ENCODE data around the gene AXL. TPM values are rescaled to one million over a fixed set of nuclear protein-coding genes. Genes with fewer than 3 reads are reported as not detected.

Gene AXL
- total RNA-seq, 2 donors from 2014 or later: 27.3 to 81.4 TPM

DNA sequence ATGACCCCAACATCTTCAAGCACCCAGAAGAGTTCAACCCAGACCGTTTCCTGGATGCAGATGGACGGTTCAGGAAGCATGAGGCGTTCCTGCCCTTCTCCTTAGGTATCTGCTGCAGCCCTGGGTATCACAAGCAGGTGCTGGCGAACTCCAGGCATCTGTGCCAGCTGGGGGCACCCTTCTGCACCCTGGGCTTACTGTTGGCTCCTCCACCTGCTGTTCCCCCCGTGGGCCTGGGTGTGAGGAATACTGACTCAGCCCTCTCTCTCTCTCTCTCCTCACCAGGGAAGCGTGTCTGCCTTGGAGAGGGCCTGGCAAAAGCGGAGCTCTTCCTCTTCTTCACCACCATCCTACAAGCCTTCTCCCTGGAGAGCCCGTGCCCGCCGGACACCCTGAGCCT, 13.0 kb upstream of the AXL start:
- H3K4me1 ChIP-seq: no peaks in the 10 kb centered on the region
- H3K27me3 ChIP-seq: no peaks in the 10 kb centered on the region
- no peak overlapping the region for H3K4me3 ChIP-seq
- no peaks in the 10 kb centered on the region for H3K9me3 ChIP-seq
- DNase-seq (ENCODE audit: low spot score): no peak
- no peaks in the 10 kb centered on the region for H3K36me3 ChIP-seq
- TF ChIP-seq, protein P1, sequence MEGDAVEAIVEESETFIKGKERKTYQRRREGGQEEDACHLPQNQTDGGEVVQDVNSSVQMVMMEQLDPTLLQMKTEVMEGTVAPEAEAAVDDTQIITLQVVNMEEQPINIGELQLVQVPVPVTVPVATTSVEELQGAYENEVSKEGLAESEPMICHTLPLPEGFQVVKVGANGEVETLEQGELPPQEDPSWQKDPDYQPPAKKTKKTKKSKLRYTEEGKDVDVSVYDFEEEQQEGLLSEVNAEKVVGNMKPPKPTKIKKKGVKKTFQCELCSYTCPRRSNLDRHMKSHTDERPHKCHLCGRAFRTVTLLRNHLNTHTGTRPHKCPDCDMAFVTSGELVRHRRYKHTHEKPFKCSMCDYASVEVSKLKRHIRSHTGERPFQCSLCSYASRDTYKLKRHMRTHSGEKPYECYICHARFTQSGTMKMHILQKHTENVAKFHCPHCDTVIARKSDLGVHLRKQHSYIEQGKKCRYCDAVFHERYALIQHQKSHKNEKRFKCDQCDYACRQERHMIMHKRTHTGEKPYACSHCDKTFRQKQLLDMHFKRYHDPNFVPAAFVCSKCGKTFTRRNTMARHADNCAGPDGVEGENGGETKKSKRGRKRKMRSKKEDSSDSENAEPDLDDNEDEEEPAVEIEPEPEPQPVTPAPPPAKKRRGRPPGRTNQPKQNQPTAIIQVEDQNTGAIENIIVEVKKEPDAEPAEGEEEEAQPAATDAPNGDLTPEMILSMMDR (IDR thresholded peaks at IDR 0.05): no peak
- H3K27ac ChIP-seq: peak overlapping the region; percentile 61 to 71

DNA sequence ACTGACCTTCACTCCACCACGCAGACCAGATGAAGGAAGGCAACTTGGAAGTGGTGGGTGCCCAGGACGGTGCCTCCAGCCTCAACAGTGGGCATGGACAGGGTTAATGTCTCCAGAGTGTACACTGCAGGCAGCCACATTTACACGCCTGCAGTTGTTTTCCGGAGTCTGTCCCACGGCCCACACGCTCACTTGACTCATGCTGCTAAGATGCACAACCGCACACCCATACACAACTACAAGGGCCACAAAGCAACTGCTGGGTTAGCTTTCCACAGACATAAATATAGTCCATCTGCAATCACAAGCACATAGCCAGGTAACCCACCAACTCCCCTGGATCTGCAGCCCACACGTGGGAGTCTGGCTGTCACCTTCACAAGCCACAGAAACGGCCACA, 12.6 kb upstream of the AXL start:
- TF ChIP-seq, protein P1 (IDR thresholded peaks at IDR 0.05): no peak

DNA sequence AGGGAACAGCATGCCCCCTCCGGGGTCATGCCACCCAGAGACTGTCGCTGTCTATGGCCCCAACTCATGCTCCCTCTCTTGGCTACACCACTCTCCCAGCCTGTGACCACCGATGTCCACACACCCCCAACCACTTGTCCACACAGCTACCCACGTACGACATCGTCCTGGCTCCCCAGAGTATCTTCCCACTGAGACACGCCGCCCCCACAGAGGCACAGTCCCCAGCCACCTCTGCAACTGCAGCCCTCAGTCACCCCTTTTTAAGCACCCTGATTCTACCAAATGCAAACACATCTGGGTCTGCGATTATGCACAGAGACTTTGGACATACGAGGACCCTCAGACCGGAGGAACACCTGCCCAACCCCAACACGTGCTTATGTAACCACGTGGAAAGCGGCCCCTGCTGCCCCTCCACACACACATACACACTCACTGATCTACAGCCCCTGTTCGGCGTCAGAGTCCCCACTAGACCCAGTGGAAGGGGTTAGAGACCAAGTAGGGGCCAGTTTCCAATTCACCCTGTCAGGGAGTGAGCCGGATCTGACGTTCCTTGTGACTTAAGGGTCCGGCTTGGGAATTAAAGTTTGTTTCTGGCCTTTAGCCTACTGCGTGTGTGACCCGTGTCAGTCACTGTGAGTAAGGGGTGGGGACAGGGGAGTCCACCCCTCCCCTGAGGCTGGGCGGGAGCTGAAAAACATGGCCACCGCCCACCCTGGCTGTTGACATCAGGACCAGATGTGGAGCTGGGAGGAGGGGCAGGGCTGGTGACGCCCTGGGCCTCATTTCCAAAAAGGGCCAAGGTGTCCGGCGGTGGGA, 11.9 kb upstream of the AXL start:
- Histone ChIP-seq H3K4me1 (no peaks in the 10 kb centered on the region), H3K9me3 (no peaks in the 10 kb centered on the region), H3K27me3 (no peaks in the 10 kb centered on the region), H3K36me3 (no peaks in the 10 kb centered on the region), H3K4me3 (peak overlapping the region in 1 of 2 donors; percentile 11), H3K27ac (peak overlapping the region; percentile 61 to 71)
- peak; percentile 92 for DNase-seq (ENCODE audit: low spot score)
- TF ChIP-seq, protein P1 (IDR thresholded peaks at IDR 0.05): no peak

More for the DNA sequence above, 12.6 kb upstream of the AXL start:
- DNase-seq (ENCODE audit: low spot score): no peak
- H3K4me1 ChIP-seq: no peaks in the 10 kb centered on the region
- H3K27me3 ChIP-seq: no peaks in the 10 kb centered on the region
- H3K27ac ChIP-seq: peak overlapping the region; percentile 61 to 71
- H3K4me3 ChIP-seq: no peak overlapping the region
- no peaks in the 10 kb centered on the region for H3K9me3 ChIP-seq
- no peaks in the 10 kb centered on the region for H3K36me3 ChIP-seq

DNA sequence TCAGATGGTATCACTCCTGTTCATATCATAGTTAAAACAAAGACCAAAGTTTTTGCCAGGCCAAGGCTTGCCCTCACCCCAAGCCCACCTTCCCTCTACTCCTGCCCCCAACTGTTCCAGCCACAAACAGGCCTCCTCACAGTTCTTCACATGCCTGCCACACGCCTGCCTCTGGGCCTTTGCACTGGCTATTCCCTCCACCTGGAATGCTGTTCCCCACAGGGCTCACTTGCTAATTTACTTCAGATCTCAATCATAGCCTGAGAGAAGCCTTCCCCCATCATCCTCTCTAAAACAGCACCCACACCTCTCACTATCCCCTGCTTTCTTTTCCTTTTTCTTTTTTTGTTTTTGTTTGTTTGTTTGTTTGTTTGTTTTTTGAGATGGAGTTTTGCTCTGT, 4.9 kb upstream of the AXL start:
- Histone ChIP-seq H3K9me3 (no peaks in the 10 kb centered on the region), H3K27me3 (no peaks in the 10 kb centered on the region), H3K36me3 (no peaks in the 10 kb centered on the region), H3K27ac (no peak overlapping the region), H3K4me3 (no peak overlapping the region), H3K4me1 (peaks cover 0 to 9% of the 10 kb centered on the region in 2 donors)
- no peak for DNase-seq (ENCODE audit: low spot score)
- TF ChIP-seq, protein P1 (IDR thresholded peaks at IDR 0.05): no peak

DNA sequence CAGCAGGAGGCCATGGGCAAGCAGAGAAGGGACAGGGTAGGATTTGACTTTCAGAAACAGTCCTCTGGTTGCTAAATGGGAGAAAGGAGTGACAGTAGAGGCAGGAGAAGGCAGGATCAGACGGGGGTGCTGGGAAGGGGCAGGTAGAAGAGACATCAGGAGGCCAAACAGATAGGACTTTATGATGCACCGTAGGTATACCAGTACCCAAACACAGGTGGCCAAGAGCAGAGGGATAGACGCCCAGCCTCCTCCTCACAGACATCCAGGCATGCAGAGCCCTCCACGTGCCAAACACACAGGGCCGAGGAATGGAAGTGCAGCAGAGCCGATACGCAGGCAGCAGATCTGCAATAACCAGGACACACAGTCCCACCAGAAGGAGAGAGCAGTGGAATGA, 1.3 kb upstream of the AXL start:
- H3K27me3 ChIP-seq: no peaks in the 10 kb centered on the region
- H3K9me3 ChIP-seq: no peaks in the 10 kb centered on the region
- H3K4me1 ChIP-seq: peaks cover 0 to 14% of the 10 kb centered on the region in 2 donors
- H3K4me3 ChIP-seq: no peak overlapping the region
- TF ChIP-seq, protein P1 (IDR thresholded peaks at IDR 0.05): no peak
- peak overlapping the region; percentile 93 to 99 for H3K27ac ChIP-seq
- peaks cover 10% of the 10 kb centered on the region for H3K36me3 ChIP-seq
- DNase-seq (ENCODE audit: low spot score): no peak
